HG03558 (cell line): ENCODE data around the gene IL4.
A peak's percentile ranks its signal among the peaks of the same experiment; 100 is the strongest.

ENCODE experiments used
- ATAC-seq: cut with Tn5 transposase; IDR thresholded peaks from one replicate; pipeline ENCODE4 v1.9.1; 2021; ENCODE audit warnings: moderate number of reproducible peaks; ENCODE audit not compliant: unreplicated experiment; ENCODE audit errors: extremely low read depth

Gene IL4

GRCh38 chr5:132657676-132658380, 16.0 kb upstream of the IL4 start, which contains the start of gene IL13:
TSS of gene IL13 (plus strand) at chr5:132658173. CDS start at chr5:132658187, 14 bp downstream.
- ATAC-seq: no peak

- no peak for ATAC-seq
Observed at GRCh38 chr5:132658381-132659302, 15.1 kb upstream of the IL4 start.

GRCh38 chr5:132659598-132660493, 13.9 kb upstream of the IL4 start:
- ATAC-seq: no peak

- no peak for ATAC-seq
Observed at GRCh38 chr5:132661231-132662003, 12.4 kb upstream of the IL4 start.

- ATAC-seq: no peak
Observed at GRCh38 chr5:132662004-132662401, 11.8 kb upstream of the IL4 start.

GRCh38 chr5:132662925-132663770, 10.6 kb upstream of the IL4 start:
- ATAC-seq: peak; percentile 49

- peak; percentile 39 for ATAC-seq
Observed at GRCh38 chr5:132663771-132664695, 9.8 kb upstream of the IL4 start.

GRCh38 chr5:132664696-132665209, 9.0 kb upstream of the IL4 start:
- ATAC-seq: no peak

GRCh38 chr5:132665574-132666080, 8.2 kb upstream of the IL4 start:
- ATAC-seq: no peak

- no peak for ATAC-seq
Observed at GRCh38 chr5:132666310-132667123, 7.3 kb upstream of the IL4 start.

GRCh38 chr5:132667309-132667708, 6.5 kb upstream of the IL4 start:
- ATAC-seq: no peak

GRCh38 chr5:132667761-132668705, 5.8 kb upstream of the IL4 start:
- ATAC-seq: no peak

- ATAC-seq: no peak
Observed at GRCh38 chr5:132668706-132669454, 4.9 kb upstream of the IL4 start.

- no peak for ATAC-seq
Observed at GRCh38 chr5:132669455-132669820, 4.4 kb upstream of the IL4 start.
